Esophagus muscularis mucosa (tissue), 3 donors: ENCODE measurements around the gene TRMU.

Experiments
- CTCF ChIP-seq, 3 experiments: fragments of 200-600 bp in 2 of 3; fragments of 450-650 bp in 1 of 3; sonication (generic) in 2 of 3; IDR thresholded peaks; one replicate each; pipeline ENCODE4 v1.5.1; 2017 to 2019; ENCODE audit warnings: antibody characterized with exemption in 3 of 3, mild to moderate bottlenecking in 2 of 3, moderate library complexity in 1 of 3
- POLR2AphosphoS5 ChIP-seq, 2 donors: sonication (generic); formaldehyde crosslinking; IDR thresholded peaks; one replicate each; pipeline ENCODE4 v1.6.1; 2017; ENCODE audit warnings: antibody characterized with exemption in 2 of 2

- no peak for TF ChIP-seq POLR2AphosphoS5 (IDR thresholded peaks at IDR 0.05)
- no peak for TF ChIP-seq CTCF (IDR thresholded peaks at IDR 0.05)
Observed at GRCh38 chr22:46373159-46373558, 37.6 kb downstream of the TRMU start.
